ENCODE measurements around the gene SHISA8.
A peak's percentile ranks its signal among the peaks of the same experiment; 100 is the strongest.

The SHISA8 gene

DNA sequence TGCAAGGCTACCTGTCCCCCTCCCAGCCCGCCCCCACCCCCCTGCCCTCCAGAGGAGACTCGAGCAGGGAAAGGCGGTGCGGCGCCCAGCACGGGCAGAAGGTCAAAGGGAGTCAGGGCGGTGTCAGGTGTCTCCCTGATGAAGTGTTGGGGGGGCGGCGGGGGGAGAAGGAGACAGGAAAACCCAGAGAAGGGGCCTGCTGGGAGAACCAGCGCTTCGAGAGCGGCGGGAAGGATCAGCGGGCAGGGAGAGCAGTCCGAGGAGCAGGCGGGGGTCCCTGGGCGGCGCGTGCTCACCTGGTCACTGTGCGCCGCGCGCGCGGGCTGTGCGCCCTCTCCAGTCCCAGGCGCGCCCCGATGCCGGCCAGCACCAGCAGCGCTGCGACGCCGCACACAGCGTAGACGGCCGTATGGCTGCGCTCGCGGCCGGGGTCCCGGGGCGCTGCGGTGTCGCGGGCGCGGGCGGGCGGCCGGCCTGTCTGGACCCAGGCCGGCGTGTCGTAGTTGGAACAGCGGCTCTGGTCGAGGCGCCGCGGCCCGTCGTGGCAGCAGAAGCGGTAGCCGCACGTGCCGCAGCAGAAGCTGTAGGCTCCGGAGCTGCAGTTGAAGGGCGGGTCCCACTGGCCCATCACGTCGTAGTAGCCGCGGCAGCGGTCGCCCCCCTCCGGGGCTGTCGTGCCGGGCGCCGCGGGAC is 886 bp downstream of the SHISA8 start:
- no peak for DNase-seq

DNA sequence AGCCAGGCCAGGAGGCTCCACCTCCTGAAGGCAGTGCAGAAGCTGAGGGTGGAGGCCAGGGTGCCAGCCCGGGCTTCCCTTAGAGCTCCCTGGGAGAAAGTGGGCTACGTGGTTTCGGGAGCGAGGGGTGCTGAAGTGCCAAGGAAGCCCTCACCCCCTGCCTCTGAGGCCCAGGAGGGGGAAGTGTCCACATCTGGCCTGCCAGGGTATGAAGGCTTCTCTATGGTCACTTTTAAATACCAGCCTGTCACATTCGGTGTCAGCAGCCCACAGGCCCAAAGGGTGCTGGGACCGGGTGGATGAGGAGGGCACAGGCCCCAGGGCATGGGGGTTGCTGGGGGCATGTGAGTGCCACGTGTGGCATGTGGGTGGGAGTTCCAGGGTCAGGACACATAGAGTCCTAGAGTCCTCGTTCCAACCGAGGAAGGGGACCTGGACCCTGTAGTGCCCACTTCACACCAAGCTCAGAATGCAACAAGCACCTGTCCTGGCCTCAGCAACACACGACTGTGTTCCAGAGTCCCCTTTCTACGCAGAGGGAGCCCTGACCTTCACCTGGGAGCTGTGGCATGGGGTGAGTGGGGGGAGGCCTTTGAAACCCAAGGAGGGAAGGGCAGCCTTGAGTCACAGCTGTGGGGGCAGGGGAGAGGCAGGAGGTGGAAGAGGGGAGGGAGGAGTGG is 1.7 kb downstream of the SHISA8 start:
- DNase-seq = no peak

DNA sequence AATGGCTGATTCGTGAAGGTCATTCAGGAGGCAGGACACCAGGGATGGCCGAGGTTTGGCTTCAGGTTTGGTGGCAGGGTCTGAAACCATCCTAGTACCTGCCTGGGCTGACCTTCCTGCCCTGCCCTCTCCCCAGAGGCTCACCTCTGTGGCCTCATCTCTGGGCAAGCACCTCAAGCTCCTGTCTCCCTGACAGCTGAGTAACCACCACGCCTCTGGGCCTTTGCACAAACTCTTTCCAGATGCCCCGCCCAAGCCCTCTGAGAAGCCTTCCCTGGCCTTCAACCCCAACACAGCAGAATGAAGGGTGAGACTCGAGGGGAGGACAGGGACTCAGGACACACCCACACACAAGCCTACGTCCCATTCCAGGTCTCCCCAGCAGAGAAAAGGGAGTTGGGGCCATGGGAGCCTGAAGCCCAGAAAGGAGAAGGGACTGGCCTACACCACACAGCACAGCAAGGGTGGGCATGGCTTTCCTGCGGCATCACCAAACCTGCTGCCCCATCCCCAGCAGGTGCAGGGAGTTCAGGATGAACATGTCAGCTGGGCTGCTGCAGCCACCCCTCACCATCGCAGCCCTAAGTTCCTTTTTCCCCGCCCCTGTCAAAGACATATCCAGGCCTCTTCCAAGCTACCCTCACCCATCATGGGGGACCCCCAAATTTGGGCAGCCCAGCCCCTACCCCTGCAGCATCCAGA is 2.4 kb downstream of the SHISA8 start:
- DNase-seq = no peak

DNA sequence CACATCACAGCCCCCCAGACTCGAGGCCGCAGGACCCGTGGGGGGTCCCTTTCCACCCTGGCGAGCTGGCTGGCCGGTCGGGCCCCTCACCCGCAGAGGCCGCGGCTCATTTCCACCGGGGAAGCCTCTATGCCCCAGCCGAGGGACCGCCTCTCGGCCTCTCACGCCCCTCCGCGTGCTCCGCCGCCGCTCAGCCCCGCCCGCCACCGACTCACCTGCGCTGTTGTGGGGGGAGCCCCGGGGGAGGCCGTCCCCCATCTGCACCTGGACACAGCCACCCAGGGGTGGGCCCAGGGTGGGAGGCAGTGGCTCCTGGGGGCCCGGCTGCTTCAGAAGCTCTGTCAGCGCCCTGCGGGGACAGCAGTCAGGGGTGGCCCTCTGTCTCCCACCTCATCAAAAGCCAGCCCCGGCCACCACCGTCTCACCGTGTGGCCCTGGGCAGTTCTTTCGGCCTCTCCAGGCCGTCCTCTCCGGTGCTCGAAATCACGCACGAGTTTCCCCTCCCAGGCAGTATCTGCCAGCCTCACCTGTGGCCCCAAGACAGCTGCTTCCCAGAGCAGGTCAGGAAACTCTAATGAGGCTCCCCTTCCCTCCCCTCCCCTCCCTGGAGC is 3.8 kb downstream of the SHISA8 start:
- no peak for DNase-seq

DNA sequence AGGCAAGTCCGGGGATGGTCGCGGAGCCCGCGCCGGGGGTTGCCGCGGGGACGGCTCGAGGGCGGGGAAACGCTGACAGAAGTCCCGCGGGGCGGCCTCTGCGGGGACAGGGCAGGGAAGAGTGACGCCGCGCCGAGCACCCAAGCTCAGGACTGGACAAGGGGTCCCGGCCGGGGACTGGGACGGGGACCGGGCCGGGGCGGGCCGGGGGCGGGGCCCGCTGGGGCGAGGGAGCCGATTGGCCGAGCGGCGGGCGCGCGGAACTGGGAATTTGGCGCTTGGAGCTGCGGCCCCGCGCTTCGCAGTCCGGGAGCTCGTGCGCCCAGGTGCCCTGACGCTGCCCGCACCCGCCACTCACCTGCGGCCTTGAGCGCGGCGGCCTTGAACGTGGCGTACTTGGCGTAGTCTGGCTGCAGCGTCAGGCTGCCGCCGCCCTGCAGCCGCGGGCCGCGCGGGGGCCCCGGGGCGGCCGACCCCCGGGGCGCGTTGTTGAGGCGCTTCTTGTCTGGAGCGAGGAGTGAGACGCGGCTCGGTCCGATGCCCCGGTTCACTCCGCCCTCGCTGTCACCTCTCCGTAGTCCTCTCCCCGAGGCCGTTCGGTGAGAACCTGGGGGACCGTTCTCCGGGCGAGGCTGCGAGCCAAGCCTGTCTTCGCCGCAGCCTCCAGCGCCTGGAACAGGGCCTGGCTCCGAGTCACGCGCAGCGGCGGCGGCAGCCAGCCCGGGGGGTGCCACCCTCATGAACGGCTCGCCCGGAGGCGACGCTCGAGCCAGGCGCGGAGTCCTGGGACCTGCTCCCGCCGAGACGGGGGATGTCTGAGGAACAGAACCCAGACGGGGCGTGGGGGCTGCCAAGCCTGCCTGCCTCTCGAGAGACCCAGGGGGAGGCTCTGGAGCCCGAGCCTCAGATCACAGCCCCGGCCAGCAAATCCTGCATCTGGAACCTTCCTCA is 4.5 kb downstream of the SHISA8 start:
- peak; percentile 15 for DNase-seq

DNA sequence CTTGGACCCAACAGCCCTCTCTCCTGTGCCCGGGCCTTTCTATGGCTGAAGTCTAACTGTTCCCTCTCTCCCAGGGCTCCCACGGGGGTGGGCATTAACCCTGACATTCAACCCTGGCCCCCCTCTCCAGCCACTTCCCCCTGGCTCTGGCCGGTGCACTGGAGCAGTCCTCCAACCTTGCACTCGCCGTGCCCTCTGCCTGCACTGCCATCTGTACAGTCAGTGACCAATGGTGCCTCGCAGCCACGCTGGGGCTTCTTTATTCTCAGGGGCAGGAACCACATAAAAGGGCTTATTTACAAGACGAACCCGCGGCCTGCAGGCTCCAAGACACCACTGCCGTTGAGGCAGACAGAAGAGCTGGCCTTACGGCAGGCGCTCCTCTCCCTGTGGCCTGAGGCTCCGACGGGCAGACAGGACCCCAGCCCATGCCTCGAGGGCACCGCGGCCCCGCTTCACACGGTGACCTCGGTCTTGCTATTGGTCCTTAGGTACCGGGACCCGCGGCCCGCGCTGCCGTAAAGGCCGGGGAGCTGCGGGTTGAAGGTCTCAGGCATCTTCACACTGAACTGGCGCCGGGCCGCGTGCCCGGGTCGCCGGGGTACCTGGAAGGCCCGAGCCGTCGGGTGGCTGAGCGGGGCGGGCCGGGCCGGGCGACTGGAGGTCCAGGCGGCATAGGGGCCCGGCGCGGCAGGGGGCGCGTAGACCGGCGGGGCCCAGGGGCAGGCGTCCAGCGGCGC is 5.4 kb downstream of the SHISA8 start:
- no peak for DNase-seq

DNA sequence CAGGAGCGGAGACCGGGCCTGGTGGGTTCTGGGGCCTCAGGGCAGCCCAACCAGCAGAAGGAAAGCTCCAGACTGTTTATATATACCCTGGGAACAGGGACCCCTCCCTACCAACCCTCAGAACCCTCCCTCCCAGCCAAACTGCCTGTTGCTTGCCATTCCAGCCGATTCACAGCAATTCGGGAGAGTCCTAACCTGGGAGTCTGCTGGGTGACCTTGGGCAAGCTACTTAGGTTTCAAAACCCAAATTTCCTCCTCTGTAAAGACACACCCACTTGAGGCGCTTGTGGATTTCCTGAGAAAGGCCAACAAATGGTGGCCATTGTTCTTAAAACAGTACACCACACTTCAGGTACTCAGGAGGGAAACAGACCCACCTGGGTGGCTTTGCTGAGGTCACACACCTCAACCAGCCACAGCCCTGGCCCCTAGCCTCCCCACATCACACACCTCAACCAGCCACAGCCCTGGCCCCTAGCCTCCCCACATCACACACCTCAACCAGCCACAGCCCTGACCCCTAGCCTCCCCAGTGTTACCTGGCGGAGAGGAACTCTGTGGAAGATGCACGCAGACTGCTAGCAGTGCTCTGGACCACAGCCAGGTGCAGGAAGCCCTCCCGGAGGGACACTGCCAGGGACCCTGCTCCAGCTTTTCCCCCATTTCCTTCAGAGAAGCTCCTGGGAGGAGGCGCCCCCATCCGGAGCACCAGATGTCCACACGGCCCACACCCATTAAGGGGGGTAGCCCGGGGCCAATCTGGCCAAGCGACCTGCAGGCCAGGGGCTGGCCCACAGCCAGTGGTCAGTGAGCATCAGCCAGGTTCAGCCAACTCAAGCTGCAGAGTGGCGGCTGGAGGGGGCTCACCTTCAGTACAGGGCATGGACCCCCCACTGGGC is 6.2 kb downstream of the SHISA8 start:
- DNase-seq = no peak

DNA sequence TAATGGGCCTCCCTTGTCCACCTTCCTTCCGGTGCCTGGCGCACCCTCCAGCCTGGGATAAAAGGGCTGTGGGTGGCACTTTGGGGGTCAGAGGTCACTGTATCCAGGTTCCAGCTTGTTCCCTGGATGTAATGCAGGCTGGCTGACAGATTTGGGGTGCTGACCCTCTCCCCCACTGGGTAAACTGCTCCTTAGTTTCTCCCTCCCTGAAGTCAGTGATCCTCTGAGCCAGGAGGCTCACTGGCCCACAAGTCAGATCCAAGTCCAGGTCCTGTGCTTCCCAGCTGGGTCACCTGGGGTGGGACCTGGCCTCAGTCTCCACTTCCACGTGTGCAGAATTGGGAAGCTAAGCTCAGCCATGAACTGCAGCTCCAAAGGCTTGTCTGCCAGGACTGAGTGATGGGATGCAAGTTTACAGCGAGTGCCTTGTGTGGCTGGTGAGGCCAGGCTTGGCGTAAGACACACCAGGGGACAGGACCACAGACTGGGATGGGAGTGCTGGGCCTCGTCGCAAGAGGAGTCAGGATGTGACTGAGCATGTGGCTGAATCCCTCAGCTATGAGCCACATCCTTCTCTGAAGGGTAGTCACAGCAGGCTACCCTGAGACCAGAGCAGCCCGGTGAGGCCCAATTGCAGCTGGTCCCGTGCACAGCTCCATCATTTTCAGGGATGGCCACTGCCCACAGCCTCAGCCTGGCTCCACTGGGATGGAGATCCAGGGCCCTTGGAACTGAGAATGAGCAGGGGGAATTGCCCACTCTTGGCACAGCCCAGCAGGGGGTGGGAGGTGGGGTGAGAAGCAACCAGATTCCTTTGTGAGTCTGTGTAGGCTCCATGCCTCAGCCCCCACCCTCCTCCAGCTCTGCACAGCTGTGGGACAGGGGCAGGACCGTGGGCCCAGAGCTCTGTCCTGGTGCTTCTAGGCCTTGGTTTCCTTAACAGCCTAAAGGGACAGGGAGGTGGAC is 7.2 kb downstream of the SHISA8 start:
- DNase-seq = peak; percentile 31

DNA sequence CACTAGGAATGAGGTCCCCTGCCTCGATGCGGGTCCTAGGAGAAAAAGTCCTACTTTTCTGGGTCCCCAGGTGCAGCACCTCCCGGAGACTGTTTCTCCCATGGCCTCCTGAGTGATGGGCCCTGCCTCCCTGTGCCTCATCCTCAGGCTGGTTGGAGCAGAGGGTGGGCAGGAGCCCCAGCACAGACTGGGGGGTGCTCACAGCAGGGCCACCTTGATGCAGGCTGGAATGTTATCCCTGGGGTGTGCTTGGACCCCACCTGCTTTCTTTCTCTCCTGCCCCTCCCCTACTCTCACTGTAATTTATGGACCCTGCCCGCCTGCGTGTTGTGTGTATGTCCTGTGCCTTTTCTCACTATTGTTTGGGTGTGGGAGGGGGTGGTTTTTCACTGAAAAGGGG is 8.1 kb downstream of the SHISA8 start:
- no peak for DNase-seq

DNA sequence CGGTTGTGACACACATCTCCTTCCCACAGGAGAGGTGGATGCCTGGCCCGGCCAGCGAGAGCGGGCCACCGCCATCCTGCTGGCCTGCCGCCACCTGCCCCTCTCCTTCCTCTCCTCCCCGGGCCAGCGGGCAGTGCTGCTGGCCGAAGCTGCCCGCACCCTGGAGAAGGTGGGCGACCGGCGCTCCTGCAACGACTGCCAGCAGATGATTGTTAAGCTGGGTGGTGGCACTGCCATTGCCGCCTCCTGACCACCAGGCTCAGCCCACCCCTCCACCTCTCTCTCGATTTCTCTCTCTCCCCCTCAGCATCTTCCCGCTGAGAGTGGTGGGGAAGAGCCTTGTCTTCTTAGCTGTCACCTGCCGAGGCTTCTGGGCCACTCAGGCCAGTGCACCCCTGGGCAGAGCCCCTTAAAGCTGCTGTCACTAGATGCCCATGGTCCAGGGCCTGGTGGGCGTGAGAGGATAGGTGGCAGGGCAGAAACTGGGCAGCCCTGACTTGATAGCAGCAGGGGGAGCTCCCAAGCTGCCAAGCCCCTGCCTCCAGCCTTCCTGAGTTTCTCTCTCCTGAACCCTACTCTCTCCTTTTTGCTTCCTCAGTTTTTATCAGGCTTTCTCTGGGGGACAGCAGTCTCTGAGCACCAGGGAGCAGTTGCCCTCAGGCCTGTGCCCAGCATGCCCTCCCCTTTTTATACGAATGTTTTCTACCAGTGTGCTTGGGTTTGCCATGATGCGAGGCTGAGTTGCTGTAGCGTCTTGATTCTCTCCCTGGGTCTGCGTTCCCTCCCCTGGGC is 9.3 kb downstream of the SHISA8 start:
- DNase-seq = no peak

DNA sequence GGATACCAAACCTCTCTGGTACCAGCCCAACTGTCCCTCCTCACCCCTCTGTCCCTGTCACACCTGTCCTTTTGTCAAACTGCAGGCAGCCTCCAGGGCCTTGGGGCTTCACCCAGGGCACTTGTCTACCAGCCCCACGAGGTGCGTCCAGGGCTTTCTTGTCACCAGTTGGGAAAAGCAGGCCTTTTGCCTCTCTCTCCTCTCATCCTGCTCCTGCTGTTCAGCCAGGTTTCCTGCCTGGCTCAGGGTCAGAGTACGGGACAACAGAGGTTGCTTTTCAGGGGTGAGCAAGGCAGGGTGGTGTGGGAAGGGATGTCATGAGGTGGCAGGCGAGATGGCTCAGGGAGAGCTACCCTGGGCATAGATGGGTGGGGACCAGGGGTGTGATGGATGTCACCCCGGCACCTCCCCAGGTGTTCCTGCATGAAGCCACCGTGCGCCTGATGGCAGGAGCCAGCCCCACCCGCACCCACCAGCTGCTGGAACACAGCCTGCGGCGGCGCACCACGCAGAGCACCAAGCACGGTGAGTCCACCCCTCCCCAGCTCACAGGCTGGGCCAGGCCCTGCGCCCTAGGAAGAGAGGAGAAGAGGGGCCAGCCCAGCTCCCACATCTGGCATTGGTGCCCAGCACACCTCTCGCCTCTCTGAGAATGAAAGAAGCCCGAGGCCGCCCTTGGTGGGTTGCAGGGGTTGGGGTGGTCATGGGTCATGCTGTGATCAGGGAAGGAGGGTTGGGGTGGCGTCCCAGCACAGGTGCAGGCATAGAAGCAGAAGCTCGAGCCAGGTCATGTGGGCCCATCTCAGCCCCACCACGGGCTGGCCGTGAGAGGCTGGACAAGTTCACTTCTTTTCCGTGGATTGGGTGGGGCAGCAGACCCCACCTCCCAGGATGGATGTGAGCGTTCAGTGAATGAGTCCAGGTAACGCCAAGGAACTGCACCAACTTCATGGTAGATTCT is 10.1 kb downstream of the SHISA8 start:
- no peak for DNase-seq

DNA sequence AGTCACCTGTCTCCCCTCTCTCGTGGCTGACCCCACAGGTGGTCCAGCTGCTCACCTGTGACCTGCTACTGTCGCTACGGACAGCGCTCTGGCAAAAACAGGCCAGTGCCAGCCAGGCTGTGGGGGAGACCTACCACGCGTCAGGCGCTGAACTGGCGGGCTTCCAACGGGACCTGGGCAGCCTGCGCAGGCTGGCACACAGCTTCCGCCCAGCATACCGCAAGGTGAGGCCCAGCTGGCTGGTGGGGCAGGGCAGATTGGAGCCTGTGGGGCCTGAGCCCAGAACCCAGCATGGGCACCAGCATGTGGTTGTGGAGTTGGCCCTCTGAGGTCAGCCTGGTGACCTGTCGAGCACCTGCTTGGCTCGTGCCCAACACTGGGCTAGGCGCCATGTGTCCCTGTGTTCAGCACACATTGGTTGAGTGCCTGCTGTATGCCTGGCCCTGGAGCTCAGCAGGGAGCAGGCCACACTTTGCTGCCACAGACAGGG is 11.9 kb downstream of the SHISA8 start:
- DNase-seq = no peak

DNA sequence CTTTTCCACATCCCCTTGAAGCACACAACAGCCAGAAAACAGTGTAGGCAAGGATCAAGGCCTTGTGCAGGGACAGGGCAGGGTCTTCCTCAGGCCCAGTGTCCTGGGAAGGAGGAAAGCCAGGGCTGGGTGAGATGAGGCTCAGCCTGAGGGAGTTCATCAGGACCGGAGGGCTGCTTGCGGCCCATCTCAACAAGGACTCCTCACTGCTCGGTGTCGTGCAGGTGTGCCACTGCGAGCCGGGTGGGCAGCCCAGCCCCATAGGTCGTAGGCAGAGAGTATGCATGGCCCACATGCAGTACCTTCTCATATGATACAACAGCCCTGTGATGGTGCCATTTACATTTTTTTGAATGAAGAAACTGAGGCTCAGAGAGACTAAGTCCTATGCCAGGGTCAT is 12.9 kb downstream of the SHISA8 start:
- DNase-seq = no peak

DNA sequence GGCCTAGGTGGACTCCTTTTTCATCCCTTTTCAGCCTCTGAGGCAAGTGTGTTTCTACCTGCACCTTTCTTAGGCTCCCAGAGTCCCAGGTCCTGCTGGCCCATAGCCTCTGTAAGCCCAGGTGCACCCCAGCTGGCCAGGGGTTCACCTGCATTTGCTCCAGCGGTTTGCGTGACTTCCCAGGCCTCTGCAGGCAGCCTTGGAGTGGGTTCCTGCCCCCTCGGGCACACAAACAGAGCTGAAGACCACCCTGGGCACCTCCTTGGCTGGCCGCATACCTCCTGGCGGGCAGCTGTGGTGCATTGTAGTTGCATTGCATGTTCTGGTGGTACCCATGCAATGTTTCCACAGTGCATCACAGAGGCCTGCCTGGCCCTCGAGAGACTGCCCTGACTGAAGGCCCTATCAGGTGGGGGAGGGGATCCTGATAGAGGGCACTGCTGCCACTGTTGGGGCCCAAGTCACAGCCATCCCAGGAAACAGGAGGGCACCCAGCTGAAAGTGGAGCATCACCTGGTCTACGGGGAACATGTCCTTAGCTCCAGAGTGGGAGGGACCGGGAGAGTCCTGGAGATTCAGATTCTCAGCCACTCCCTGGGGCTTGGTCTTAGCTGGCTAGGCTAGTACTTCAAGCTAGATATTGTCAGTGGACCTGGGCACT is 14.1 kb downstream of the SHISA8 start:
- DNase-seq = no peak

DNA sequence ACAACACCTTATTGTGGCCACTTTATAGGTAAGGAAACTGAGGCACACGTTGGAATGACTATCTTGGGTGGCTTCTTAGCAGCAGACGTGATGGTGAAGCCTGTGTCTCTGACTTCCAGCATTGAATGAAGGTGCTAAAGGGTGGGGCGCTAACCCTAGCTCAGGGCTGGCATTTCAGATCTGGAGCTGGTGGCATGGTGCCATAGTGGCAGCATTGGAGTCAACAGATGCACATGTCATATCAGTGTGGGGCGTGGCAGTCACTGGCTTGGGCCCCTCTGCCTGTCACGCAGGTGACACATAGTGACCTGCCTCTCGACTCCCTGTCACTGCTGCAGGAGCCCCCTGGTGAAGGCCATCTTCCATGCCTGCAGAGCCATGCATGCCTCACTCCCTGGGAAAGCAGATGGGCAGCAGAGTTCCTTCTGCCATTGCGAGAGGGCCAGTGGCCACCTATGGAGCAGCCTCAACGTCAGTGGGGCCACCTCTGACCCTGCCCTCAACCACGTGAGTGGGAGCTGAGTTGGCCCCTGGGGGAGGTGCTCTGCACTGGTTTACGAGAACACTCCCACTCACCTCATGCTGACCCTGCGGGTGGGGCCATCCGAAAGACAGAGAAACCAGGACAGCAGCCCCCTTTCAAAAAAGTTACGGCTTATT is 14.8 kb downstream of the SHISA8 start:
- no peak for DNase-seq

DNA sequence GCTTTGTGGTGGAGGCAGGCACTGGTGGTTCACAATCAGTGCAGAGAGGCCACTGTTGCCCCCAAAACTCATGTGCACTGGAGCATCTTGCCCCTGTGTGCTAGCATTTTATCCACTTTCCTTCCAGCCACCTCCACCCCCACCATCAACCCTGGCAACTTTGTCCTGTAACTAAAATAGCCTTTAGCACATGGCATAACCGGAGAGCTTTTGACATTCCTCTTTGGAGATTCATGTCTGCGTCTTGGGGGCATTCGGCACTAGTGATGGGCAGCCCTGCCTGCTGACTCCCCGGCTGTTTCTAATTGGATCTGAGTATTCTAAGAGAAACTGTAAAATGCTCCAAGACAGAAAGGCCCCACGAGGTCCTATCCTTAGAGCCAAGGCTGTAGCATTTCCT is 15.8 kb downstream of the SHISA8 start:
- DNase-seq = no peak

All from fibroblast of skin of scalp (primary cell).